Thymus (tissue), 11 donors: ENCODE results near the gene FHIT. TPM values are rescaled to one million over a fixed set of nuclear protein-coding genes. Genes with fewer than 3 reads are reported as not detected.

ENCODE experiments used
- DNase-seq, 9 donors: peaks; one replicate each; pipeline ENCODE4 v3.0.0-alpha.2; 2013; ENCODE audit warnings: low spot score in 9 of 9, low read depth in 6 of 9, missing footprints in 1 of 9
- H3K27ac ChIP-seq, 2 donors: one replicate each; pipeline ENCODE4 v1.5.1; 2013; ENCODE audit warnings: control low read depth in 1 of 2, low read depth in 1 of 2, low read length in 1 of 2, mild to moderate bottlenecking in 1 of 2, moderate library complexity in 1 of 2
- H3K27me3 ChIP-seq, 2 donors: one replicate each; pipeline ENCODE4 v1.5.1; 2013; ENCODE audit warnings: low read length in 1 of 2; ENCODE audit not compliant: control insufficient read depth in 2 of 2, insufficient read depth in 1 of 2
- H3K36me3 ChIP-seq, 2 donors: one replicate each; pipeline ENCODE4 v1.5.1; 2013; ENCODE audit warnings: low read length in 1 of 2, mild to moderate bottlenecking in 1 of 2, moderate library complexity in 1 of 2; ENCODE audit not compliant: control insufficient read depth in 2 of 2, insufficient read depth in 2 of 2
- H3K4me1 ChIP-seq, 2 donors: one replicate each; pipeline ENCODE4 v1.5.1; 2013; ENCODE audit warnings: low read length in 2 of 2; ENCODE audit not compliant: control insufficient read depth in 2 of 2, insufficient read depth in 2 of 2
- H3K4me3 ChIP-seq, 2 donors: one replicate each; pipeline ENCODE4 v1.5.1; 2013; ENCODE audit warnings: low read length in 2 of 2, control low read depth in 1 of 2, mild to moderate bottlenecking in 1 of 2
- H3K9me3 ChIP-seq, 2 donors: one replicate each; pipeline ENCODE4 v1.5.1; 2013; ENCODE audit warnings: low read length in 1 of 2, mild to moderate bottlenecking in 1 of 2; ENCODE audit not compliant: control insufficient read depth in 2 of 2, insufficient read depth in 1 of 2
- WGBS: extraction: QIAGEN DNeasy Blood & Tissue Kit; methylation state at CpG from one replicate; pipeline ENCODE4 v1.1.7; 2013; 5-methylcytosine and 5-hydroxymethylcytosine counted together
- polyA plus RNA-seq: library from polyadenylated mRNA; stranded (reverse); fragments of 200-250 nt; gene quantifications from one replicate; pipeline ENCODE4 v1.2.3, GENCODE V29; 2013
- total RNA-seq: library from RNA; stranded (reverse); fragments of 120-200 nt; gene quantifications from one replicate; pipeline ENCODE4 v1.2.4, GENCODE V29; 2013
- donor health status: healthy.

The FHIT gene
- total and polyA plus RNA-seq, 2 donors, result 9.2 to 13.2 TPM

GRCh38 chr3:60319179-60319858 lies 931.9 kb downstream of the FHIT start:
- DNase-seq, result no peak
- Histone ChIP-seq H3K36me3 (no peaks in the 10 kb centered on the region), H3K4me3 (no peak overlapping the region), H3K27me3 (no peaks in the 10 kb centered on the region), H3K9me3 (no peaks in the 10 kb centered on the region), H3K27ac (no peak overlapping the region), H3K4me1 (no peaks in the 10 kb centered on the region)
- WGBS, result 97% methylated on average over 9 of the region's 9 CpGs

- DNase-seq, result no peak
- H3K27ac ChIP-seq, result no peak overlapping the region
- no peaks in the 10 kb centered on the region for H3K9me3 ChIP-seq
Measured at GRCh38 chr3:60316121-60316797, 935.0 kb downstream of the FHIT start.

GRCh38 chr3:60313951-60314461 lies 937.2 kb downstream of the FHIT start:
- H3K4me1 ChIP-seq, result peaks cover 2 to 5% of the 10 kb centered on the region in 2 donors
- WGBS, result 68% methylated on average over 6 of the region's 6 CpGs
- peak in 1 of 9 donors; percentile 7 for DNase-seq

More at GRCh38 chr3:60316121-60316797, 935.0 kb downstream of the FHIT start:
- H3K27me3 ChIP-seq, result no peaks in the 10 kb centered on the region
- no peak overlapping the region for H3K4me3 ChIP-seq
- H3K4me1 ChIP-seq, result peaks cover 2 to 5% of the 10 kb centered on the region in 2 donors
- H3K36me3 ChIP-seq, result no peaks in the 10 kb centered on the region

GRCh38 chr3:60313231-60313798 lies 937.9 kb downstream of the FHIT start:
- no peak for DNase-seq
- H3K9me3 ChIP-seq, result no peaks in the 10 kb centered on the region
- no peaks in the 10 kb centered on the region for H3K36me3 ChIP-seq
- peaks cover 2 to 5% of the 10 kb centered on the region in 2 donors for H3K4me1 ChIP-seq
- H3K4me3 ChIP-seq, result no peak overlapping the region
- H3K27ac ChIP-seq, result no peak overlapping the region
- 82% methylated on average over 4 of the region's 4 CpGs for WGBS
- no peaks in the 10 kb centered on the region for H3K27me3 ChIP-seq

More at GRCh38 chr3:60313951-60314461, 937.2 kb downstream of the FHIT start:
- no peaks in the 10 kb centered on the region for H3K27me3 ChIP-seq
- H3K9me3 ChIP-seq, result no peaks in the 10 kb centered on the region
- H3K27ac ChIP-seq, result no peak overlapping the region
- H3K4me3 ChIP-seq, result no peak overlapping the region
- no peaks in the 10 kb centered on the region for H3K36me3 ChIP-seq

- 86% methylated on average over 6 of the region's 6 CpGs for WGBS
- Histone ChIP-seq H3K27me3 (no peaks in the 10 kb centered on the region), H3K4me3 (no peak overlapping the region), H3K9me3 (no peaks in the 10 kb centered on the region), H3K36me3 (no peaks in the 10 kb centered on the region), H3K27ac (no peak overlapping the region), H3K4me1 (peaks cover 2 to 5% of the 10 kb centered on the region in 2 donors)
- no peak for DNase-seq
Measured at GRCh38 chr3:60309539-60310268, 941.5 kb downstream of the FHIT start.

GRCh38 chr3:60308808-60309207 lies 942.4 kb downstream of the FHIT start:
- WGBS, result 98% methylated on average over 3 of the region's 3 CpGs

GRCh38 chr3:60307562-60308199 lies 943.6 kb downstream of the FHIT start:
- no peaks in the 10 kb centered on the region for H3K27me3 ChIP-seq
- H3K9me3 ChIP-seq, result no peaks in the 10 kb centered on the region
- H3K4me1 ChIP-seq, result peaks cover 0 to 5% of the 10 kb centered on the region in 2 donors
- H3K4me3 ChIP-seq, result no peak overlapping the region
- WGBS, result 99% methylated on average over 5 of the region's 5 CpGs
- H3K27ac ChIP-seq, result no peak overlapping the region
- no peaks in the 10 kb centered on the region for H3K36me3 ChIP-seq
- DNase-seq, result no peak

More at GRCh38 chr3:60308808-60309207, 942.4 kb downstream of the FHIT start:
- Histone ChIP-seq H3K9me3 (no peaks in the 10 kb centered on the region), H3K36me3 (no peaks in the 10 kb centered on the region), H3K4me1 (peaks cover 2 to 4% of the 10 kb centered on the region in 2 donors), H3K27ac (no peak overlapping the region), H3K27me3 (no peaks in the 10 kb centered on the region), H3K4me3 (no peak overlapping the region)
- DNase-seq, result no peak

- Histone ChIP-seq H3K27me3 (no peaks in the 10 kb centered on the region), H3K36me3 (no peaks in the 10 kb centered on the region), H3K9me3 (no peaks in the 10 kb centered on the region), H3K27ac (no peak overlapping the region), H3K4me3 (no peak overlapping the region), H3K4me1 (peaks cover 0 to 5% of the 10 kb centered on the region in 2 donors)
- no peak for DNase-seq
Measured at GRCh38 chr3:60304112-60304511, 947.1 kb downstream of the FHIT start.
